DMS114 treated with DMSO at 0.1 percent for 48 hours (cell line): Measurements from ENCODE around the gene TKTL1.
A peak's percentile ranks its signal among the peaks of the same experiment; 100 is the strongest.

Source experiments
- DNase-seq: peaks from one replicate; lab custom pipeline; 2025; ENCODE audit not compliant: unreplicated experiment; lab: John Stamatoyannopoulos, UW

Gene TKTL1

GRCh38 chrX:154358829-154359228 lies 63.2 kb downstream of the TKTL1 start:
- no peak for DNase-seq

- DNase-seq = no peak
Measured at GRCh38 chrX:154359362-154360154, 64.0 kb downstream of the TKTL1 start.

- DNase-seq = no peak
Measured at GRCh38 chrX:154360155-154360713, 64.6 kb downstream of the TKTL1 start.

DNA sequence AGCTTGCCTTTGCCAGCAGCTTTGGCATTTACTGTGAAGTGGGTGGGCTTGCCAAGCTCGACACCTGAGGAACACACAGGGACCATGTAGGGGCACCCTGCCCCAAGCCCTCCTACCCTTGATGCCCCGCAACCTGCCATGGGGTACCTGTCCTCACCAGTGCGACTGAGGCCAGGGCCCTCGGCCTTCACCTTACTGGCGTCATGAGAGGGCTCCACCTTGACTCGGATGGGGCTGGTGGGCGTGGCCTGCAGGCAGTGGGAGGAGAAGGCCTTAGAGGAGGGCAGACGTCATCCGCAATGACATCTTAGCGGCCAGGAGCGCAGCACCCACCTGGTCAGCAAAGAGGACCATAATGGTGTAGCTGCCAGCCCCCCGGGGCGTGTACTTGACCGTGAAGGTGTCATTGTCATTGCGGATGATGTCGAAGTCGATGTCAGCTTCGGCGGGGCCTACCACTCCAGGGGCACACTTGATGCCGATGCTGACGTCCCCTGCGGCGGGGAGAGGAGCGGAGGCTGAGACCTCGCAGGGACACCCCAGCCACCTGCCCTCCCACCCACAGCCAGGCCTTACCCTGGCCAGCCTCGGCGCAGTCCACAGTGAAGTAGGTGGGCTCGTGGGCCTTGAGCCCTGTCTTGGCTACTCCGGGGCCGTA lies 66.6 kb downstream of the TKTL1 start:
- DNase-seq = no peak

DNA sequence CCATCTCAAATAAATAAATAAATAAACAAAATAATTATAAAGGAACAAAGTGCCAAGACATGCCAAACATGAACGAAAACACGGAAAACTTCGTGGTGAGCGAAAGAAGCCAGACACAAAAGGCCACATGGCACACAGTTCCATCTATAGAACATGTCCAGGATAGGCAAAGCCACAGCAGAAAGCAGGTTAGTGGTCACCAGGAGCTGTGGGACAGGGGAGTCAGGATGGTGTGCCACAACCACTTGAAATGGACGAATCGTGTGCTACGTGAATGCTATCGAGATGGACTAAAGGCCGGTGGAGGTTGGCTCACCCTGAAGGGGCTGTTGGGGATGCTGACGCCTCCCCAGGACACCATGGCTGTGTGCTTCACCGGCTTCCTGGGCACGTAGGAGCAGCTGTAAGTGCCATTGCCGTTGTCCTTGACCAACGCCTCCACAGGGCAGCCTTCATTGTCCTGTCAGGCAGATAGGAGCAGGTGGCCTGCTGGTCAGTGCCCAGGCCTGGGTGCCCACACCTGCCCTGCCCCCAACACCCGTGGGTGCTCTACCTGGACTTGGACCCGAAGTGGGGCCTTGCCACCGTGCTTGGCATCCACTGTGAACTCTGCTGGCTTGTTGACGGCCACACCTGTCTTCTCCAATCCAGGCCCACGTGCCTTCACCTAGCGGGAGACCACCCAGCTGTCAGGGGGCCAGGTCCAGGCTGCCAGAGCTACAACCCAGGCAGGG lies 68.3 kb downstream of the TKTL1 start:
- no peak for DNase-seq

DNA sequence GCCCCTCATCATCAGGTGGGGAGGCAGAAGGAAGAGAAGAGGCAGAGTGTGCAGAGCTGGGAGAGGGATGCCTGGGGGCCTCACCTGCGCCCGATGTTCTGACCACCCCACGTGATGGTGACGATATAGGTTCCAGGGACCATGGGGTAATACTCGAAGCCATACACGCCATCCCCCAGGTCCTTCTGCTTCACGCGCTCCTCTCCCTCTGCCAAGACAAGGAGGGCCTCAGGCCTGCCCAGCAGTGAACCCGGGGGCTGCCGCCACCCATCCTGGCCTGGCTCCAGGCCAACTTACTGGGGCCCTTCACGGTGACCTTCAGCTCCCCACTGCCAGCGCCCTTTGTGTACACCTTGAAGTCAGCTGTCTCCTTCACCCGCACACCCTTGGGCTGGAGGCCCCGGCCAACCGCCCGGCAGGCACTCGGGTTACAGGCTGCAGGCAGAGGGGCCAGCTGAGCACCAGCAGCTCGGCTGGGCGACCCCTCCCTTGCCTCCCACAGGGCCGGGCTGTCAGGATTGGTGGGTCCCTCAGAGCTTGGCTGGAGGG lies 69.5 kb downstream of the TKTL1 start:
- no peak for DNase-seq

DNA sequence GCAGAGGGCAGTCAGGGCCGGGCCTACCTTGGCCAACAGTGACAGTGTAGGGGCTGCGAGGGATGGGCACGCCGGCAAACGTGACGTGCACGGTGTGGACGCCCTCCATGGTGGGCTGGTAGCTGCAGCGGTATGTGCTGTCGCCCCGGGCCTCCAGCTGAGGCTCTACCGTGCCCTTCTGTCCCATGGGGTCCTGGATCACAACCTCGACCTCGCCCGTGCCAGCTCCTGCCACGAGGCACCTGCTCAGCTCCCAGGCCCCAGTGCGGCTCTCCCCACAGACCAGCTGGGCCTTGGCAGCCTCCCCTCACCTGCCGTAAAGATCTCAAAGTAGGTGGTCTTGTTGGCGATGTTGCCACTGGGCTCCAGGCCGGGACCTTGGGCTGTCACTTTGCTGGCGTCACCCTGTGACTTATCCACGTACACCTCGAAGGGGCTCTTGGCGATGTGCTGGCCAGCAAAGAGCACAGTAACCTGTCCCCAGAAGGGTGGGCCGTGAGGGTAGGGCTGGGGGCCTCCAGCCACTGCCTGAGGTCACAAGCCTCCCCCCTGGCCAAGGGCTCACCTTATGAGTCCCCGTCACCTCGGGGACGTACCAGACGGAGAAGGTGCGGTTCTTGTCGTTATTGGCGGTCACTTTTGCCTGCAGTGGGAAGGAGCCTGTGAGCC lies 70.5 kb downstream of the TKTL1 start:
- DNase-seq = no peak

- DNase-seq = no peak
Measured at GRCh38 chrX:154366666-154367055, 71.1 kb downstream of the TKTL1 start.

DNA sequence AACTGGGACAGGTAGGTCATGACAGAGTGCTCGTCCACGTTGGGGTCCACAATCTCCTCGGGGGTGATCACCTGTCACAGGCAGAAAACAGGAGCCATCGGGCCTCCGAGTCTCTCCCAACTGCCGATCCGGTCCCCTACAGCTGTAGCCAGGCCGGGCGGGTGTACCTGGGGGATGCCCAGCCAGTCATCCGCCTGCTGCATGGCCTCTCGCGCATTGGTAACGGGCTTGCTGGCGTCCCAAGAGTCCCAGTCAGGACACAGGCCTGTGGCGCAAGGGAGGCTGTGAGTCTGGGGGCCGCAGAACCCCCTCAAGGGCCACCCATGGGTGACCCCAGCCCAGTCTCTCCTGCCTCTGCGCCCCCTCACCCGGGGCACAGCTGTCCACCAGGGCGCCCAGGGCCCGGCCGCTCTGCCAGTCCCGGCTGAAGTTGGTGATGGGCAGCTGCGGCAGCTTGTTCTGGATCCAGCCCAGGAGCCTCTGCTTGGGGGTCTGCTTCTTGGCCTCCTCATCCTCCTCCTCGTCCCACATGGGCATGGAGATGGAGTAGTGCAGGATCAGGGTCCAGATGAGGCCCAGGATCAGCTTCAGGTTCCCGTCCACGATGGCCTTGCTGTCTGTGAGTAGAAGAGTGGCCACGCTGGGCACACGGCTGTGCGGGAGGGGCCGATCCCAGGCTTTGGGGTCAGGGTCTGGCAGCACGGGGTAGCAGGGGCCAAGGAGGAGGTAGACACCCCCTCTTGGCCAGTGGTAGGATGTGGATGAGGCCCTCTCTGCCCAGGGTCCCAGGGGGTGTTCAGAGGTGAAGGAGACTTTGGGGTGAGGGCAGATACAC lies 72.1 kb downstream of the TKTL1 start:
- DNase-seq = no peak

DNA sequence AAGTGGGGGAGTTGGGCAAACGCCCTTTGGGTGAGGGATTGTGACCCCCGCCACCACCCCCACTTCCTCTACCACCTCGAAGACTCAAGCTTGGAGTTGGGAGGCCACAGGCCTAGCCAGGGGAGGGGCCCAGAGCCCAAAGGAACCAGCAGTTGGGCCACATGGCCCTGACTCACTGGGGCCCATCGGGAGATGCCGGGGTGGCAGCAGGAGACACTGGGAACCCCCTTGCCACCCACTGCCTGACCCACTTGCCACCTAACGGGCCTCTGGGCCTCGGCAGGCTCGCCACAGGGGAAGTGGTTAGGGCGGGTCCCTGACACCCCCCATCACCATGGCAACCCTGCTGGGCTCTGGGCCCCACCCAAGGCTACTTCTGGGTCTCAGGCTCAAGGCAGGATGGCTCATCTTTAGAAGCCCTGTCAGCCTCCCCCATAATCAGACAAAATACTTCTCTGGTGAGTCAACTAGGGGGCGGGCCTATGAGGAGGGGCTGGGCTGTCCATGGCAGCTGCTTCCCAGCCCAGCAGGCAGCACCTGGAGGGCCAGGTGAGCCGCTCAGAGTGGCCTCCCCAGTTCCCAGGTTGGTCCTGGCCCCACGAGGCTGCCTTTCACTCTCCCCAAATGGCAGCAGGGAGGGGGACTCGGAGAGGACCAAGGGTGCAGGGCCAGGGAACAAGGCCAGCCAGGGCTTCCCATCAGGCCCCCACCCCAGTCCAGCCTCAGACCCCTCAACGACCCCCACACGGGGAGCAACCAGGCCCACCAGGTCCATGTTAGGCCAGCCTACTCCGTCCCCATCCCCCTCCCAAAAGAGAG lies 73.2 kb downstream of the TKTL1 start:
- no peak for DNase-seq

DNA sequence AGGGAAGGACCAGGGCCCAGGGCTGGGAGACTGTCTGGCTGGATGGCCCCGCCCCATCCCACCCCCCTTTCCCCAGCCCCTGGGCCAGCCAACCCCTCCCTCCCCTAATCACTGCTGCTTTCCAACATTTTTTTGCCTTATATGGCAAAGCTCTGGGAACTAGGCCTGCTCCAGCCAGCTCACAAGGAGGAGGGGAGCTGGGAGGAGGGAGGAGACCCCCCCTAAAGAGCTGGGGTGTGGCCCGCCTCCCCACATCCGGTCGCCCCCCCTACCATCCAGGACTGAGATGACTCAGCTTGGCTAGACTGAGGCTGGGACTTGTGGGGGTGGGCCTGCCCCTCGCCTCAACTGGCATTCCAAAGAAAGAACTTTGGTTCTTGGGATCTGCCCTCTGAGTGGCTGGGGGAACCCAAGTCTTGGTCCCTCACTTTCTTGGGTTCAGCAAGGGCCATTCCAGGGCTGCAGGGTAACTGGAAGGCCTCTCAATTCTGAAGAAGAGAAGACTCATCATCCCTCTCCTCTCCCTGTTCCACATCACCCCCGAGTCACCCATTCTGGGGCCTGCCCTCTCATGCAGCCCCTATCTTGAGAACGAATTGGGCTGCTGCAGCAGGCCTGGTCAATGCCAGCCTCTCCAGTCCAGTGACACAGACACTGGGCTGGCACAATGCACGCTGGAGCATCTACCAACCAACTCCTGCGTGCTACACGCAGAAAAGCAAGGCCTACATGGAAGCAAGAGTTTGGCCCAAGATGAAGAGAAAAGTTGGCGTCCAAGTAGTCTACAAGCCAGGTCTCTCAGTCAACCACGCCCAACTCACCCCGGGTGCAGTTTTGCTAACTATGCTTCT lies 74.1 kb downstream of the TKTL1 start:
- DNase-seq = no peak

- DNase-seq = no peak
Measured at GRCh38 chrX:154370300-154371016, 74.9 kb downstream of the TKTL1 start.

- DNase-seq = peak; percentile 51
Measured at GRCh38 chrX:154371017-154371788, 75.6 kb downstream of the TKTL1 start.

- no peak for DNase-seq
Measured at GRCh38 chrX:154371789-154372300, 76.2 kb downstream of the TKTL1 start.

DNA sequence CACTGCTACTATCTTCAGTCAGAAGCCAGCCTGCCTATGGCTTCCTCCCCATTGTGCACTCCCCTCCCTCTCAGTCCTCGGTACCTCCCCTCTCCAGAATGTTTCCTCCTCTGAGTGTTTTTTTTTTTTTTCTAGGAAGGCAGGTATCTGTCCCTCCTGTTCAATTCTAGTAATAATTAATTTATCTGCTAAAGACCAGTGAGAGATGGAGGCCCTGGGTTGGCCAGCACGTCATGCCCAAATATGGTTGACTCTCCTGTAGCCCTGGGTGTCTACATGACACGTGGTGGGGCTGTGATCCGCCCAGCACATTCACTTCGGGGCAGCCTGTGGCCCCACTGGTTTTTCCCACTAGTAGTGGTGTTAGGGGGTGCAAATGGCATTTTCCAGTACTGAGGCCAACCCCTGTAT lies 77.0 kb downstream of the TKTL1 start:
- no peak for DNase-seq
